H1 (cell line): ENCODE data around the gene EYA4. TPM values are rescaled to one million over a fixed set of nuclear protein-coding genes. Genes with fewer than 3 reads are reported as not detected.

Source experiments
- CTCF ChIA-PET: fragments of 300-600 bp; sonication (Branson Sonifier 250); formaldehyde crosslinking; loops from one replicate; lab custom pipeline; 2021; ENCODE audit not compliant: partially characterized antibody; lab: Charles Lee
- POLR2A ChIA-PET: fragments of 300-600 bp; sonication (Branson Sonifier 250); formaldehyde crosslinking; loops from one replicate; lab custom pipeline; 2021; ENCODE audit warnings: inconsistent platforms; ENCODE audit not compliant: partially characterized antibody; lab: Charles Lee
- DNase-seq, 2 experiments: peaks; one replicate each; pipeline versions ENCODE4 v3.0.0 to v3.0.0-alpha.2; 2010 to 2022; ENCODE audit warnings: low spot score in 2 of 2, low read depth in 1 of 2, mixed read lengths in 1 of 2
- FAIRE-seq: peaks from 2 replicates; lab custom pipeline; 2011; peaks lifted over from hg19 to GRCh38; lab: Jason Lieb, UNC
- H2AFZ ChIP-seq: 2 replicates; pipeline ENCODE4 v1.8.1; 2012; ENCODE audit warnings: low read length, inconsistent platforms
- H2AK5ac ChIP-seq: 2 replicates; pipeline ENCODE4 v1.6.1; 2013; ENCODE audit warnings: low read depth, low read length
- H2BK120ac ChIP-seq: replicated peaks from 2 replicates; pipeline ENCODE3; 2013; ENCODE audit warnings: low read depth, low read length, inconsistent platforms
- H2BK12ac ChIP-seq: 2 replicates; pipeline ENCODE4 v1.6.1; 2013; ENCODE audit warnings: low read depth, low read length
- H2BK15ac ChIP-seq: 2 replicates; pipeline ENCODE4 v1.6.1; 2013; ENCODE audit warnings: low read length
- H2BK20ac ChIP-seq: 2 replicates; pipeline ENCODE4 v1.6.1; 2013; ENCODE audit warnings: low read length
- H2BK5ac ChIP-seq: 2 replicates; pipeline ENCODE4 v1.6.1; 2013; ENCODE audit warnings: low read depth, low read length
- H3K14ac ChIP-seq: 2 replicates; pipeline ENCODE4 v1.6.1; 2013; ENCODE audit warnings: inconsistent platforms; ENCODE audit not compliant: insufficient read length
- H3K18ac ChIP-seq: 2 replicates; pipeline ENCODE4 v1.6.1; 2013; ENCODE audit warnings: low read length; ENCODE audit errors: extremely low read depth
- H3K23ac ChIP-seq: 2 replicates; pipeline ENCODE4 v1.6.1; 2013; ENCODE audit warnings: inconsistent platforms; ENCODE audit not compliant: insufficient read length
- H3K23me2 ChIP-seq: 2 replicates; pipeline ENCODE4 v1.6.1; 2013; ENCODE audit warnings: low read depth, low read length
- H3K27ac ChIP-seq: 2 replicates; pipeline ENCODE4 v1.6.1; 2011; ENCODE audit warnings: low read depth, low read length, inconsistent platforms
- H3K27me3 ChIP-seq, 4 experiments: replicated peaks in 1 of 4; 1 replicate in 1 of 4; 2 replicates in 3 of 4; pipeline versions ENCODE4 v1.6.1 to v1.8.1; 2011 to 2013; ENCODE audit warnings: low read length in 3 of 4, mild to moderate bottlenecking in 3 of 4, inconsistent platforms in 2 of 4, mixed read lengths in 2 of 4, moderate library complexity in 1 of 4; ENCODE audit not compliant: control insufficient read depth in 3 of 4, insufficient read depth in 3 of 4; ENCODE audit errors: extremely low read depth in 1 of 4
- H3K36me3 ChIP-seq, 4 experiments: 2 replicates each; pipeline versions ENCODE4 v1.6.1 to v1.8.1; 2011 to 2013; ENCODE audit warnings: mild to moderate bottlenecking in 4 of 4, low read length in 3 of 4, moderate library complexity in 2 of 4, control low read depth in 1 of 4, inconsistent platforms in 1 of 4; ENCODE audit not compliant: insufficient read depth in 4 of 4, control insufficient read depth in 2 of 4
- H3K4ac ChIP-seq: replicated peaks from 2 replicates; pipeline ENCODE3; 2013; ENCODE audit warnings: low read length, low read depth, mixed read lengths, inconsistent platforms; ENCODE audit not compliant: insufficient read length
- H3K4me1 ChIP-seq, 4 experiments: replicated peaks in 1 of 4; 1 replicate in 1 of 4; 2 replicates in 3 of 4; pipeline versions ENCODE4 v1.6.1 to v1.8.1; 2011 to 2013; ENCODE audit warnings: low read length in 3 of 4, inconsistent platforms in 2 of 4, mixed read lengths in 1 of 4; ENCODE audit not compliant: insufficient read depth in 4 of 4, control insufficient read depth in 3 of 4
- H3K4me2 ChIP-seq, 2 experiments: 2 replicates each; pipeline versions ENCODE4 v1.6.1 to v1.8.1; 2011 to 2013; ENCODE audit warnings: low read depth in 2 of 2, low read length in 2 of 2, control low read depth in 1 of 2, inconsistent platforms in 1 of 2, mild to moderate bottlenecking in 1 of 2; ENCODE audit not compliant: insufficient read depth in 1 of 2
- H3K4me3 ChIP-seq, 4 experiments: fragments of 200-600, 300-600 bp in 1 of 4; sonication (generic), shearing (Covaris generic), sonication (Bioruptor Twin) in 1 of 4; 2 replicates each; pipeline versions ENCODE4 v1.5.1 to v1.8.1; 2011 to 2016; ENCODE audit warnings: low read length in 4 of 4, low read depth in 3 of 4, control low read depth in 2 of 4, inconsistent platforms in 2 of 4, mild to moderate bottlenecking in 2 of 4, mixed read lengths in 1 of 4, moderate library complexity in 1 of 4; ENCODE audit not compliant: insufficient read depth in 2 of 4; ENCODE audit errors: extremely low read depth in 1 of 4
- H3K56ac ChIP-seq: replicated peaks from 2 replicates; pipeline ENCODE3; 2013; ENCODE audit warnings: low read depth, mild to moderate bottlenecking, mixed read lengths, low read length, inconsistent platforms; ENCODE audit not compliant: insufficient read length
- H3K79me1 ChIP-seq: 2 replicates; pipeline ENCODE4 v1.6.1; 2013; ENCODE audit warnings: low read depth, low read length, control low read depth
- H3K79me2 ChIP-seq, 2 experiments: 2 replicates each; pipeline versions ENCODE4 v1.6.1 to v1.8.1; 2012 to 2013; ENCODE audit warnings: low read length in 2 of 2, mild to moderate bottlenecking in 2 of 2, inconsistent platforms in 1 of 2; ENCODE audit not compliant: insufficient read depth in 2 of 2, control insufficient read depth in 1 of 2
- H3K9ac ChIP-seq, 4 experiments: replicated peaks in 1 of 4; 1 replicate in 1 of 4; 2 replicates in 3 of 4; pipeline versions ENCODE4 v1.6.1 to v1.8.1; 2011 to 2013; ENCODE audit warnings: low read depth in 3 of 4, low read length in 3 of 4, control low read depth in 2 of 4, mild to moderate bottlenecking in 2 of 4, moderate library complexity in 2 of 4, inconsistent platforms in 1 of 4; ENCODE audit errors: extremely low read depth in 1 of 4
- H3K9me3 ChIP-seq, 2 experiments: 2 replicates each; pipeline versions ENCODE4 v1.6.1 to v1.8.1; 2012 to 2013; ENCODE audit warnings: mild to moderate bottlenecking in 2 of 2, moderate library complexity in 2 of 2, control low read depth in 1 of 2, inconsistent platforms in 1 of 2, low read depth in 1 of 2, low read length in 1 of 2, mixed read lengths in 1 of 2; ENCODE audit not compliant: insufficient read depth in 2 of 2
- H4K20me1 ChIP-seq, 2 experiments: replicated peaks in 1 of 2; 2 replicates each; pipeline versions ENCODE3 to v1.8.1; 2011 to 2013; ENCODE audit warnings: inconsistent platforms in 2 of 2, low read length in 2 of 2, mild to moderate bottlenecking in 1 of 2; ENCODE audit not compliant: insufficient read depth in 2 of 2, control insufficient read depth in 1 of 2
- H4K5ac ChIP-seq: 2 replicates; pipeline ENCODE4 v1.6.1; 2013; ENCODE audit warnings: low read length, low read depth, mixed read lengths, inconsistent platforms; ENCODE audit not compliant: insufficient read length
- H4K8ac ChIP-seq: 2 replicates; pipeline ENCODE4 v1.8.0; 2013; ENCODE audit warnings: mild to moderate bottlenecking, moderate library complexity, low read length, inconsistent platforms; ENCODE audit not compliant: insufficient read depth; ENCODE audit errors: extremely low read depth
- H4K91ac ChIP-seq: replicated peaks from 2 replicates; pipeline ENCODE3; 2013; ENCODE audit warnings: low read length, mixed read lengths, inconsistent platforms; ENCODE audit not compliant: insufficient read length
- ASH2L ChIP-seq: fragments of 200-600, 300-600 bp; sonication (generic); IDR thresholded peaks from one replicate; pipeline ENCODE4 v1.7.1; 2017; ENCODE audit warnings: low read length
- CTBP2 ChIP-seq: IDR thresholded peaks from 2 replicates; pipeline ENCODE4 v1.7.0; 2011; ENCODE audit warnings: borderline replicate concordance, mild to moderate bottlenecking, moderate library complexity, mixed read lengths, low read length; ENCODE audit not compliant: insufficient read depth, insufficient read length
- GABPA ChIP-seq: IDR thresholded peaks from 2 replicates; pipeline ENCODE4 v1.6.1; 2011; ENCODE audit warnings: mild to moderate bottlenecking, low read length, moderate library complexity, borderline replicate concordance; ENCODE audit not compliant: insufficient read depth
- JUN ChIP-seq: IDR thresholded peaks from 2 replicates; pipeline ENCODE4 v1.6.1; 2011; ENCODE audit warnings: low read depth, mild to moderate bottlenecking, improper control_type of control experiment, low read length
- JUND ChIP-seq: IDR thresholded peaks from 2 replicates; pipeline ENCODE4 v1.6.1; 2011; ENCODE audit warnings: mild to moderate bottlenecking, improper control_type of control experiment, low read length
- PHF8 ChIP-seq: fragments of 200-600 bp; sonication (generic); conservative IDR thresholded peaks from 2 replicates; pipeline ENCODE4 v1.7.1; 2012; ENCODE audit warnings: low read depth, mild to moderate bottlenecking, inconsistent platforms, low read length, moderate library complexity
- RBBP5 ChIP-seq: IDR thresholded peaks from 2 replicates; pipeline ENCODE4 v1.7.1; 2012; ENCODE audit warnings: low read depth, mild to moderate bottlenecking, inconsistent platforms, low read length, moderate library complexity, borderline replicate concordance
- SAP30 ChIP-seq: fragments of 300-600 bp; sonication (generic); IDR thresholded peaks from 2 replicates; pipeline ENCODE4 v1.7.1; 2012; ENCODE audit warnings: low read length, moderate library complexity, mild to moderate bottlenecking, inconsistent platforms; ENCODE audit not compliant: insufficient read depth, insufficient replicate concordance
- SIRT6 ChIP-seq: IDR thresholded peaks from one replicate; pipeline ENCODE4 v1.7.1; 2012; ENCODE audit warnings: low read length, inconsistent platforms
- SRF ChIP-seq: IDR thresholded peaks from 2 replicates; pipeline ENCODE4 v1.6.1; 2011; ENCODE audit warnings: mild to moderate bottlenecking, low read depth, low read length, moderate library complexity
- WGBS, 2 experiments: shearing (Covaris generic) in 1 of 2; methylation state at CpG; one replicate each; pipeline versions ENCODE4 v1.1.6 to v1.1.7; 2013 to 2015; ENCODE audit warnings: low lambda C conversion rate in 2 of 2, mixed read lengths in 2 of 2, inconsistent platforms in 1 of 2, low coverage in 1 of 2, missing lambda C conversion rate in 1 of 2; ENCODE audit not compliant: insufficient replicate concordance in 2 of 2, insufficient coverage in 1 of 2, insufficient read length in 1 of 2; ENCODE audit errors: extremely low coverage in 1 of 2, missing lambda C conversion rate in 1 of 2; 5-methylcytosine and 5-hydroxymethylcytosine counted together
- polyA plus RNA-seq, 7 experiments: library from polyadenylated mRNA; depleted of rRNA in 3 of 7; stranded (reverse) in 5 of 7; unstranded in 2 of 7; fragments of >200 nt in 5 of 7; fragments of 200-250 nt in 2 of 7; gene quantifications; 1 replicate in 5 of 7; 2 replicates in 1 of 7; 4 replicates in 1 of 7; pipeline versions ENCODE4 v1.2.1 to v1.2.3, GENCODE V29; 2011 to 2013; ENCODE audit warnings: missing spikeins in 2 of 7, mixed read lengths in 2 of 7
- total RNA-seq: library from RNA; stranded (reverse); fragmentation: NEBNext Ultra II Directional; extraction: Animal tissue kit (Norgen Biotek cat#: 25700); gene quantifications from 2 replicates; pipeline ENCODE4 v1.2.1, GENCODE V29; 2021

The EYA4 gene
- total and polyA plus RNA-seq, 2 of the 8 experiments (the other 6 are each of a cell fraction or from before 2014, with no cell fraction given), result 0.06 to 0.17 TPM

DNA sequence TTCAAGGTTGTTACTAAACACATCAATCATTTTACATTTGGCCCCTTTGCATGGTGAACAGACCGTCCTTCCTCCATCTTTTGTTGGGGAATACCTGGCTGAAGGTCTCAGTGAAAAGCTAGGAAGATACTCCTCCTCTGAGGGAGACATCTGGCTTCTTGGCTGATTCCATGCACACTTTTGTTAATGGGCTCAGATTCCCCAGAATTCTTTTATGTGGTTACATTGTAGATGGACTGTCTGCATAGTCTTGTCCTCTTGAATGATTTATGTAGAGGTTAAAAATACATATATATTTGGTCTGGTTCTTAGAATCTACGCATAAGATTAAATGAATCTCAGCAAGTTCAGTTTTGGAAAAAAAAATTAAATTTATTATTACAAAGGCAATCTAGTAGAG, 167.0 kb downstream of the EYA4 start:
- WGBS, 2 experiments, result 95% methylated on average over 2 of the region's 2 CpGs; no CpG with 5 or more reads in 1 of the 2 experiments
- no peak overlapping the region for H3K4me3 ChIP-seq
- ChIA-PET POLR2A (no interaction called here), CTCF (interaction anchor here (0.6 kb wide), 1 partner anchor 101 kb away, joined by 3 read pairs; no protein-coding TSS in a partner anchor)
- H2BK12ac ChIP-seq, result no peak overlapping the region
- no peak overlapping the region for H3K4ac ChIP-seq
- no peak overlapping the region for H3K56ac ChIP-seq
- no peak overlapping the region for H4K8ac ChIP-seq
- H3K4me1 ChIP-seq, result peaks cover 0 to 7% (median 2%) of the 10 kb centered on the region in 4 experiments; a peak in 1 of 7 replicates
- no peaks in the 10 kb centered on the region for H3K9me3 ChIP-seq
- no peaks in the 10 kb centered on the region for H3K23me2 ChIP-seq
- H4K20me1 ChIP-seq, result no peaks in the 10 kb centered on the region
- H2BK120ac ChIP-seq, result no peak overlapping the region
- H2BK15ac ChIP-seq, result no peak overlapping the region
- TF ChIP-seq GABPA (no peak), JUND (no peak), SRF (no peak), RBBP5 (no peak), CTBP2 (no peak), PHF8 (no peak), SAP30 (no peak), SIRT6 (no peak), JUN (no peak), ASH2L (no peak)
- no peak overlapping the region for H2AK5ac ChIP-seq
- H2BK20ac ChIP-seq, result no peak overlapping the region
- H3K79me2 ChIP-seq, result no peaks in the 10 kb centered on the region
- no peak overlapping the region for H2AFZ ChIP-seq
- H3K27ac ChIP-seq, result no peak overlapping the region
- H3K79me1 ChIP-seq, result no peaks in the 10 kb centered on the region
- H4K5ac ChIP-seq, result no peak overlapping the region
- FAIRE-seq (no peak), DNase-seq (no peak)
- no peak overlapping the region for H3K14ac ChIP-seq
- no peak overlapping the region for H3K18ac ChIP-seq
- H3K23ac ChIP-seq, result no peak overlapping the region
- no peak overlapping the region for H2BK5ac ChIP-seq
- no peak overlapping the region for H3K9ac ChIP-seq
- H3K36me3 ChIP-seq, result no peaks in the 10 kb centered on the region
- no peak overlapping the region; a peak in 1 of 4 replicates for H3K4me2 ChIP-seq
- no peaks in the 10 kb centered on the region for H3K27me3 ChIP-seq
- H4K91ac ChIP-seq, result peak overlapping the region; percentile 25
